GM19193 (cell line): Measurements from ENCODE around the gene DNM3.

Experiments used
- POLR2A ChIP-seq: IDR thresholded peaks from 4 replicates; pipeline ENCODE4 v1.6.1; 2011; ENCODE audit not compliant: insufficient read depth, insufficient read length; ENCODE audit errors: extremely low read depth

DNM3 gene

GRCh38 chr1:171916315-171916771 lies 75.0 kb downstream of the DNM3 start:
- no peak for TF ChIP-seq POLR2A

- no peak for TF ChIP-seq POLR2A
These were observed 76.0 kb downstream of the DNM3 start for GRCh38 chr1:171917331-171917730.

GRCh38 chr1:171919891-171920887 lies 78.9 kb downstream of the DNM3 start:
- TF ChIP-seq POLR2A: no peak

GRCh38 chr1:171922999-171923398 lies 81.7 kb downstream of the DNM3 start:
- TF ChIP-seq POLR2A: no peak

- TF ChIP-seq POLR2A: no peak
These were observed 87.8 kb downstream of the DNM3 start for GRCh38 chr1:171929121-171929520.

GRCh38 chr1:171931752-171932151 lies 90.5 kb downstream of the DNM3 start:
- TF ChIP-seq POLR2A: no peak

GRCh38 chr1:171934664-171935063 lies 93.4 kb downstream of the DNM3 start:
- TF ChIP-seq POLR2A: no peak

GRCh38 chr1:171935086-171935485 lies 93.8 kb downstream of the DNM3 start:
- no peak for TF ChIP-seq POLR2A

GRCh38 chr1:171935664-171936063 lies 94.4 kb downstream of the DNM3 start:
- TF ChIP-seq POLR2A: no peak

GRCh38 chr1:171937938-171938337 lies 96.6 kb downstream of the DNM3 start:
- TF ChIP-seq POLR2A: no peak

GRCh38 chr1:171939740-171940139 lies 98.4 kb downstream of the DNM3 start:
- TF ChIP-seq POLR2A: no peak

- TF ChIP-seq POLR2A: no peak
These were observed 99.1 kb downstream of the DNM3 start for GRCh38 chr1:171940368-171940767.

- no peak for TF ChIP-seq POLR2A
These were observed 100.6 kb downstream of the DNM3 start for GRCh38 chr1:171941920-171942319.

- no peak for TF ChIP-seq POLR2A
These were observed 102.8 kb downstream of the DNM3 start for GRCh38 chr1:171943973-171944561.

GRCh38 chr1:171948511-171948910 lies 107.2 kb downstream of the DNM3 start:
- TF ChIP-seq POLR2A: no peak

GRCh38 chr1:171949316-171949715 lies 108.0 kb downstream of the DNM3 start:
- TF ChIP-seq POLR2A: no peak
